Keratinocyte (primary cell): ENCODE measurements around the gene UBASH3B.

Experiments used
- EZH2 ChIP-seq: IDR thresholded peaks from one replicate; pipeline ENCODE4 v1.6.1; 2012; ENCODE audit warnings: inconsistent platforms, mild to moderate bottlenecking, low read length, moderate library complexity
- TF ChIP-seq, protein P1 (sequence below), 3 experiments: IDR thresholded peaks in 1 of 3; conservative IDR thresholded peaks in 1 of 3; optimal IDR thresholded peaks in 1 of 3; 2 replicates in 2 of 3; 3 replicates in 1 of 3; pipeline versions ENCODE3 to v1.5.1; 2011; ENCODE audit warnings: low read length in 3 of 3, mild to moderate bottlenecking in 3 of 3, moderate library complexity in 2 of 3, control low read depth in 1 of 3, inconsistent platforms in 1 of 3; ENCODE audit not compliant: insufficient read depth in 2 of 3; ENCODE audit errors: extremely low read depth in 1 of 3

DNA sequence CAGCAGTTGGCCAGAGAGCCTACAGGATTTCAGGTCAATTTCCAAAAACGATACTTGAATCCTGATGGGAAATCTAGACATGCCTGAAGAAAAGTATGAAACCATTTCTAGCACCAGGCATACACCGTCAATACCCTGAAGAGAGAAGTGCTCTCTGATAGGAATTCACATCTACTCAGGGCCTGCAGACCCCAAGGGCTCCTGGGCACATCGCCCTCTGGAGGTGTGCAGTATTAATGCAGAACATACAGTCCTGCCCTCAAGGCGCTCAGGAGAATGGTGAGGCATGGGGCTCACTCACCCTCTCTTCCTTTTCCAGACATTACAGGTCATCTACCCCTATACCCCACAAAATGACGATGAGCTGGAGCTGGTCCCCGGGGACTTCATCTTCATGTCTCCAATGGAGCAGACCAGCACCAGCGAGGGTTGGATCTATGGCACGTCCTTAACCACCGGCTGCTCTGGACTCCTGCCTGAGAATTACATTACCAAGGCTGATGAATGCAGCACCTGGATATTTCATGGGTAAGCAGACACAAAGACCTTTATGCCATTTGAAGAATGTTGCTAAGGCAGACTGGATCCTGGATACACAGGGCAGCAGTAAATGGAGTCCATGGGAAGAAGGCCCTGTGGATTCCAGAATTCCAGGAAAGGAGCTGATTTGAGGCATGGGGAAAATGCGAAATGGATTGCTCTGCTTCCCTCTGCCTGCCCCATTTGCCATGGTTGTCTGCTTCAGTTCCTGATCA, 133.4 kb downstream of the UBASH3B start:
- TF ChIP-seq, protein P1, sequence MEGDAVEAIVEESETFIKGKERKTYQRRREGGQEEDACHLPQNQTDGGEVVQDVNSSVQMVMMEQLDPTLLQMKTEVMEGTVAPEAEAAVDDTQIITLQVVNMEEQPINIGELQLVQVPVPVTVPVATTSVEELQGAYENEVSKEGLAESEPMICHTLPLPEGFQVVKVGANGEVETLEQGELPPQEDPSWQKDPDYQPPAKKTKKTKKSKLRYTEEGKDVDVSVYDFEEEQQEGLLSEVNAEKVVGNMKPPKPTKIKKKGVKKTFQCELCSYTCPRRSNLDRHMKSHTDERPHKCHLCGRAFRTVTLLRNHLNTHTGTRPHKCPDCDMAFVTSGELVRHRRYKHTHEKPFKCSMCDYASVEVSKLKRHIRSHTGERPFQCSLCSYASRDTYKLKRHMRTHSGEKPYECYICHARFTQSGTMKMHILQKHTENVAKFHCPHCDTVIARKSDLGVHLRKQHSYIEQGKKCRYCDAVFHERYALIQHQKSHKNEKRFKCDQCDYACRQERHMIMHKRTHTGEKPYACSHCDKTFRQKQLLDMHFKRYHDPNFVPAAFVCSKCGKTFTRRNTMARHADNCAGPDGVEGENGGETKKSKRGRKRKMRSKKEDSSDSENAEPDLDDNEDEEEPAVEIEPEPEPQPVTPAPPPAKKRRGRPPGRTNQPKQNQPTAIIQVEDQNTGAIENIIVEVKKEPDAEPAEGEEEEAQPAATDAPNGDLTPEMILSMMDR (optimal IDR thresholded peaks at IDR 0.05 in 1 of 3, IDR thresholded peaks at IDR 0.05 in 1 of 3, conservative IDR thresholded peaks at IDR 0.05 in 1 of 3; ENCODE audit: extremely low read depth in 1 of 3, insufficient read depth in 2 of 3, low read length in 3 of 3): peak in 2 of 3 experiments; percentile 34 to 43
- no peak for TF ChIP-seq EZH2
